DOHH2 (cell line): ENCODE results near the gene CMIP.

ENCODE experiments used
- CTCF ChIP-seq: fragments of 200-600 bp; sonication (generic); IDR thresholded peaks from one replicate; pipeline ENCODE4 v1.5.1; 2014; ENCODE audit warnings: antibody characterized with exemption, mild to moderate bottlenecking, low read depth, low read length; ENCODE audit not compliant: poor library complexity, severe bottlenecking
- EZH2phosphoT487 ChIP-seq: fragments of 200-600 bp; sonication (generic); IDR thresholded peaks from 2 replicates; pipeline ENCODE4 v1.6.1; 2017; ENCODE audit warnings: borderline replicate concordance, mild to moderate bottlenecking, antibody characterized with exemption, low read length, moderate library complexity, mixed read lengths

- TF ChIP-seq CTCF (no peak), EZH2phosphoT487 (no peak)
These were observed 253.7 kb downstream of the CMIP start for GRCh38 chr16:81698310-81698641.
